Stimulated activated CD8-positive, alpha-beta memory T cell treated with anti-CD3 and anti-CD28 coated beads, Interleukin-4, amount 100 ng/mL, for 1 hour (primary cell): Measurements from ENCODE around the gene LEFTY1.

Source experiments
- DNase-seq, 2 donors: peaks; one replicate each; pipeline ENCODE4 v3.0.0-alpha.2; 2020; ENCODE audit warnings: low read depth in 2 of 2, low spot score in 1 of 2

LEFTY1 gene

DNA sequence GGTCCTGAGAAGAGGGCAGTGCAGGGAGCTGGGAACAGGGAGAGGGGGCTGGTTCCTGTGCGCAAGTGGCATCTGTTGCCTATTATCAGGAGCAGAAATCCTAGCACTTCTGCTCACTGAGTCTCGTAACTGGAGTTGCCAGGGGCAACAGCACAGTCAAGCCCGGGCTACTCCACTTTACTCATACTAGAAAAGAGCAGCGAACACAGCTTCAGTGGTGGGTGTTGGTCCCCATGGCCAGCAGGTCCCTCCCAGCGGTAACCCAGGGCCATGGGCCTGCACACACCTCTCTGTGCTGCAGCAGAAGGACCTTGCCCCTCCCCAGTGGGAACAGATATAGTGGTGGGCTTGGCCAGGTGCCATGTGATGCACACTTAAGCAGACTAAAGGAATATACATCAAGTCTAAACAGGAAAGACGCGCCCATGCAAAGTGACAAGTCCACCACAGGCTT lies 26.6 kb upstream of the LEFTY1 start:
- DNase-seq, result no peak

DNA sequence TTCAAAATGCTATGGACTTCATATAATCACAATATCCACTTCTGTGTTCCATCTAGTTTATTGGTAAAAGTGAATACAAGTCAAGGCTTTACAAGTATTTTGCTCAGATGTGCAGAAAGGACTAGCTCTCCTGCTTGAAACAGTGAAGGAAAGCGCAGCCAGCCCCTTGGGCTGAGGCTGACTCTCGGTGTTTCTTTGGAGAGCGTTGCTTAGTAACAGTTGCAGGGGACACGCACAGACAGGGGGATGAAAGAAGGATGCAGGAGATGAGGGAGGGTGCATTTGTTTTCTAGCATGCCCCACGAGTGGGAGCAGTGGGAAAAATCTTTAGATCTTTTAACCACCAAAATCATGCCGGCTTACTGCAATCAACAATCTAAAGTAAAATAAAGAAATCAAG lies 26.0 kb upstream of the LEFTY1 start:
- no peak for DNase-seq

DNA sequence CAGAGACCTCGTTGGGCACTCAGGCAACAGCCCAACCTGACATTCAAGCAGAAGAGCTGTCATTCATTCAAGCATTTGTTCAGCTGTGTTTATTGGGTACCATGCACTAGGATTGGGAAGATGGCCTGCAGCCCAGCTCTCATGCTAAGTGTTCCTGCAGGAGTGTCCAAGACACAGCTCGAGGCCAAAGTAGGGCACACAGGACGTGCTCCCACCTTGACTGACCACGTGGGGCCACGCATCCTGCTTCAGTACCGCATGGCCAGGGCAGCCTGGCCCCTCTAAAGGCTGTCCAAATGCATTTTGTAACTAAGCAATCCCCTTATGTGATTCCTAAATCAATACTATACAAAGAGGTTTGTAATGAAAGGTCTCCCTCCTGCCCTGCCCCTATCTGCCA lies 25.4 kb upstream of the LEFTY1 start:
- DNase-seq, result no peak

DNA sequence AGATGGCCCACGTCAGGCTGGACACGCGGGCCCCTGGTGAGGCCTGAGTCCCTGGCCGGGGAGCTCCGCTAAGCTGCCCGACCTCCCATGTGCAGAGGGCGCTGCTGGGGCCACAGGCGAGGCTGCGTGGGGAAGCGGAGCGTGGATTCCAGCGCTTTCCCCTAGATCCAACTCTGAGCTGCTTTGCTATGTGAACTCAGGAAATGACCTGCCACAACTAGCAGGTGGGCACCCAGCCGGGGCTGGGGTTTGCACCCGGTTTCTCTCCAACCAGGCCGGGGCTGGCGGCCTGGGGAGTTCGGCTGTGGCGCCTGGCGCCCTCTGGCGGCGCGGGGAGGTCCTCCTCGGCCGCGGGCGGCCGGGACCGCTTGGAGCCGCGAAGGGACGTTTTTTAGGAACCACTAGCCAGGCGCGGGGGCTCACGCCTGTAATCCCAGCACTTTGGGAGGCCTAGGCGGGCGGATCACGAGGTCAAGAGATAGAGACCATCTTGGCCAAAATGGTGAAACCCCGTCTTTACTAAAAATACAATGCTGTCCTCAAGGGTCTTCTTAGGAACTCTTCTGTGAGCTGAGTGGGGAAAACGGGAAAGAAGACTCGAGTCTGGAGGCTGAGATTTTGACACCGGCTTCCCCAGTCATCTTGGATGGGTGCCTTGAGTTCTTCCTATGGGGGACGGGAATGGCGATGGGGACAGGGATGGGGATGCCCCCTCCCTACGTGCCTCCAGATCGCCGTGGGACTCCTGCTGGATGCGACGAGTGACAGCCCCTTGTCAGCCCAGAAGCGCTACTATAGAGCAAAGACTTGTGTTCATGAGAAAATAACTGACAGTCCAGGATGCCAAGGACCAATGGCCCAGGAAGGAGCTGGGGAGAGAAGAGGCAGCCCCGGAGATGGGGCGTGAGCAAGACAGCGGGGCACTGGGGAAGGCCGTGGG lies 22.5 kb upstream of the LEFTY1 start:
- DNase-seq, result peak; percentile 30 to 53

DNA sequence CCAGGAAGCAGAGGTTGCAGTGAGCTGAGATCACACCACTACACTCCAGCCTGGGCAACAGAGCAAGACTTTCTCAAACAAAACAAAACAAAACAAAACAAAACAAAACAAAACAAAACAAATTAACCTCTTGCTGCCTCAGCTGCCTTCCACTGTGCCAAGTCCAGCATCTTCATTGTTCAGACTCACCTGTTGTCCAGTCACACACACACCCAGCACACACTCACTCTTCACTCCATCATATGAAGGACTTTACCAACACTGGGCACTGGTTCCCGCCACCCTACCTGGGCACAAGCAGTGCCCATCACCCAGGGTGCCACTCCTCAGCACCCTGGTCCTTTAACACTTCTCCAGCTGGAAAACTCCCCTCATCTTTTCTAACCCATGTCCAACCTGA lies 20.5 kb upstream of the LEFTY1 start:
- DNase-seq, result no peak

DNA sequence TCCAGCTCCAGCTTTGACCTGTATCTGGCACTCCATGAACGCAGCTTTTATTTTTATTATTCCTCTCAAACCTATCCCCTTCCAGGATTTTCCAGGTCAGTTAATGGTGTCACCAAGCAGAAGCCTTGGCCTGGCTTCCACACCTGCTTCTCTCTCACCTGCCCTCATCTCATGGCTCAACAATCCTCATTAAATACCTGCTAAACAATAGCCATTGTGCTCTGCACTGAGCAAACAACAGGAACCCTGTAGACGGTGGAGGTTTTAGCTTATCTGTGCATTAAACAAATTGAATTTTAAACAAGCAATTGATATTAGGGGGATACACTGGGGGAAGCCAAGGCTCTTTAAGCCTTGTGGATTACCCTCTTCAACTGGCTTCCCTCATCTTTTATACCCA lies 19.8 kb upstream of the LEFTY1 start:
- DNase-seq, result no peak

DNA sequence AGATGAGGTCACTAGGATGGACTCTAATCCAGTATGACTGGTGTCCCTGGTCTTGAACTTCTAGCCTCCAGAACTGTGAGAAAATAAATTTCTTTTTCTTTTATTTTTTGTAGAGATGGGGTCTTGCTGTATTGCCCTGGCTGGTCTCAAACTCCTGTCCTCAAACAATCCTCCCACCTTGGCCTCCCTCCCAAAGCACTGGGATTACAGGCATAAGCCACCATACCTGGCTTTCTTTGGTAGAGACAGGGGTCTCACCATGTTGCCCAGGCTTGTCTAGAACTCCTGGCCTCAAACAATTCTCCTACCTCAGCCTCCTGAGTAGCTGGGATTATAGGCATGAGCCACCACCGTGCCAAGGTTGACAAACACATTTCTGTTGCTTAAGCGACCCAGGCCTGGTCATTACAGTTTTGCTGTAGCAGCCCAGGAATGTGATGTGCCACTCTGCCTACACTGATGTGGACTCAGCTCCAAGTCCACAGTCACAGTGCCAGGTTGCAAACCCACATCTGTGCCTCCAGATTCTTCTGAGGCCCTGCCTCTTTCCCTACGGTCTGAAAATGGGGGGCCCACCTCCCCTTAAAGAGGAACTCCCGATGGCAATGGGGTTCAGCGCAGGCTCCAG lies 19.2 kb upstream of the LEFTY1 start:
- DNase-seq, result no peak

DNA sequence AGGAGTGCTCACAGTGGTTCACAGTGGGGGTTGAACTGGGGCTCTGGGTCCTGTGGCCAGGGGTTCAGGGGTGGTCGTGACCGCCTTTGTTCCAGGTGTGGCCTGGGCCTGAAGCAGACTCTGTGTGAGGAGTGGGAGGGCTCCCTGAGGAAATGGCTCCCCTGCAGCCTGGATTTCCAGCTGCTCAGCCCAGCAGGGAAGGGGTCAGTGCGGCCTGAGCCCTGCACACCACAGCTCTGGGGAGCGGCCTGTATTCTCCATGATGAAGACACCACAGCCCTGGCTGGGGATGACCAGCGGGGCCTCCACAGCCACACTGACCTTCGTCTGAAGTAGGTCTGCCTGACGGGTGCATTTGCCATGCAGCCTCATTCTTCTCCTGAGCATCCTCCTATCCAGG lies 18.4 kb upstream of the LEFTY1 start:
- no peak for DNase-seq

DNA sequence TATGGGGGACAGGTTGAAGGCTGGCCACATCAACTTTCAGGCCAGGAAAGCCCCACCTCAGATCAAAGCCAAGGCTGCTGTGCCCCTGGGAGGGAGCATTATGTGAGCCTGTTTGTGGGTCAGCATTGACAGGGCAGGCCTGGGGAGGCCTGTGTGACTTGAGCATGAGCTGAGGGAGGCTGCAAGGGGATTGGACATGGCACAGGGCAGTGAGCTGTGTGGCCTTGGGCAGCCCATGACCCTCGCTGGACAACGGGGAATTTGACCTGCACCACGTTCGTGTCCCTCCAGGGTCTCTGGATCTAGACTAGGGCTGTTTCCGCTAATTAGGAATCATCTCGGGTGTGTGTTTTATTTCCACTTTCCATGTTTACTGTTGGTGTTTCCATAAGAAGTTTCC lies 17.5 kb upstream of the LEFTY1 start:
- no peak for DNase-seq

DNA sequence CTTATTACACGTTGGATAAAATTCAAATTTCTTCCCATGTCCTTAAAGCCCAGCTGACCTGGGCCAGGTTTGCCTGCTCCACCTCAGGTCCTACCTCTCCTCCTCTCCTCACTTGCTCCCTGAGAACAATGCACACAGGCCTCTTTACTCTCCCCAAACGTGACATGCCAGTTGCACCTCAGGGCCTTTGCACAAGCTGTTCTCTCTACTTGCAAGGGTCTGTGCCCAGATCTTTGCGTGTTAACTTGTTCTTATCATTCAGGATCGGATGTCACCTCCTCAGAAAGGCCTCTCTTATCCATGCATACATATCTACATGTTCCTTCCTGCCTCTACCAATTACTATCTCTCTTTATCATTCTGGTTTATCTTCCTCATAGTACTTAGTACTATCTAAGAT lies 14.7 kb upstream of the LEFTY1 start:
- DNase-seq, result no peak

DNA sequence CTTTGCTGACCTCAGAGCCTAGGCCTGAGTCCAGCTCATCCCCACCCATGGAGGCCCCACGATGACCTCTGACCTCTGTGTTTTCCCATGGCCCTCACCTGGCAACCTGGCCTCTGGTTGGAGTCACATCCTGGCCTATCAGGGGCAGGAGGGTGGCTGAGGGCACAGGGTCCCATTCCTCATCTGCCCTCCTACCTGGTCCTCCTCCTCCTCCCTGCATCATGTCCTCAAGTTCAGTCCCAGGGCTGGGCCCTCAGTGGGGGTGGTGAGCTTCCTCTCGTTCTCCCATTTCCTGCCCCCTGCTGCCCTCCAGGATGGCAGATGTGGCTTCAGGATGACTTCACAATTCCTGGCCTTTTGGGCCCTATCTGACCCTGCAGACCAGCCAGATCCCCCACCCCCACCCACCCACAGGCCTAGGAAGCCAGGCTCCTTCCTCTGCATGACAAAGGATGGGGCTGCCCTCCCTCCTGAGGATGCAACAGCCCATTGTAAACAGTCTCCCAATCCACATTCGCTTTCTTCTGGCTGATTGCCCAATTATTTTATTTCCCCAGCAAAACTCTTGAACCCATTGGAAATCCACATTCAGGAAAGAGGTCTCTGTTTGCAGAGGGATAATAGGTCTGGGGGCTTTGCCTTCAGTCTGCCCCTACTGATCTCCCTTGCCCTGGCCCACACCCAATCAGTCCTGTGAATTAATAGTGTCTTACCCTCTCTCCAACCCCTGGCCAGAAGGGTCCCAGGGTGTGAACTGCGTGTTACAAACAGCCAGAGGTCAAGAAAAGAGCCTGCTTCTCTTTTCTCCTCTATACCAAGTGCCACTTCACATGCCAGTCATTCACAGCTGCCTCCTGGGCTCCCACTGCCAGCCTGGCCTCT lies 10.3 kb upstream of the LEFTY1 start:
- no peak for DNase-seq

DNA sequence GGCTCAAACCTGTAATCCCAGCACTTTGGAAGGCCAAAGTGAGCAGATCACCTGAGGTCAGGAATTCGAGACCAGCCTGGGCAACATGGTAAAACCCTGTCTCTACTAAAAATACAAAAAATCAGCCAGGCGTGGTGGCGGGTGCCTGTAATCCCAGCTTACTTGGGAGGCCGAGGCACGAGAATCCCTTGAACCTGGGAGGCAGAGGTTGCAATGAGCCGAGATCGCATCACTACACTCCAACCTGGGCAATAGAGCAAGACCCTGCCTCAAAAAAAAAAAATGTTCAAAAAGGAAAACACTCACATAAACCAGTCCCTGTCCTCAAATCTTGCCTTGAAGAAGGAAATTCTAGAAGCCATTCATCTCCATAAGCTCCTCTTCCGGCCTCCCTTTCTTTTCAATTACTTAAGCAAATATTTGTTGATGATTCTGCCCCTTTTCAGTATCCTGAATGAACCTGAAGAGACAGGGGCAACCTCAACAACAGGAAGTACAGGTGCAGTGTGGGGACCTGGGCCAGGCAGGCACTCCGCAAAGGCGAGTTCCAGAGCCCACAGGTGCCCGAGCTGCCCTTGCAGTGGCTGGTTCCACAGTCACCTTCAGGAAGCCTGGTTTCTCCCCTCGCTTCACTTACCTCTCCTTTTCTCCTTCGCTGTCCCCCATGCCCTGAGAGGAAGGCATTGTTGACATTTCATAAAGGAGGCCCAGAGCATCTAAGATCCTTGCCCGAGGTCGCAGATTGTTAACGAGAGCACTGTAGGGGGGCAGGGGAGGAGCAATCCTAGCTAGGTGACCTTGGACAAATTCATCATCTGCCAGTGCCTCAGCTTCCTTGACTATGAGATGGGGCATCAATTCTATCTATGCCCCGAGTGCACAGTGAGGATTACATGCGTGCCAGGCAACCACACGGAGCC lies 8.9 kb upstream of the LEFTY1 start:
- DNase-seq, result no peak

DNA sequence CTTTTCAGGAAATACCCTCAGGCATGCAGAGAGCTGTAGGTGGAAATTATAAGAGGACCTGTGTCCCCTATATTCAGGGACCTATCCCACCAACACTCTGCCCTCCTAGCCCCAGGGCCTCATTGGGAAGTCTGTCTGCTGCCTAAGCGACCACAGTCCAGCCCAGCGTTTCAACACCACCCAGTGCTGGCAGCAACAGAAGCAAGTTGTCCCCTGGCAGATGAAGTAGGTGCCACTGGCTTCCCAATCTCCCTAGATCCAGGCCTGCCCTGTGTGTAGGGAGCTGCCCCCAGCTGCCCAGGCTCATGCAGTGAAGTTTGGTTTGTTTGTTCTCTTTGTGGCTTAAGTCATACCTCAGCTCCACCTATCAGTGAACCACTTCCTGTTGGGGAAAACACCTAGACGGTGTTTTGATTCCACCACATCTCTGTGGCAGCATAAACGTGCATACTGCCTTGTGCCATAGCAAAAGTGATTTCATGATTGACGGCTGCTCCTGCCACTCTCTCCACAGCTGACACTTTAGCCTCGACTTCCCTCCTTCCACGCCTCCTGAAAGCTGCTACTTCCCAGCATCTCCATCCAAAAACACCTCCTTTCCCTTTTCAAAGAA lies 8.1 kb upstream of the LEFTY1 start:
- peak in 1 of 2 donors; percentile 40 for DNase-seq

DNA sequence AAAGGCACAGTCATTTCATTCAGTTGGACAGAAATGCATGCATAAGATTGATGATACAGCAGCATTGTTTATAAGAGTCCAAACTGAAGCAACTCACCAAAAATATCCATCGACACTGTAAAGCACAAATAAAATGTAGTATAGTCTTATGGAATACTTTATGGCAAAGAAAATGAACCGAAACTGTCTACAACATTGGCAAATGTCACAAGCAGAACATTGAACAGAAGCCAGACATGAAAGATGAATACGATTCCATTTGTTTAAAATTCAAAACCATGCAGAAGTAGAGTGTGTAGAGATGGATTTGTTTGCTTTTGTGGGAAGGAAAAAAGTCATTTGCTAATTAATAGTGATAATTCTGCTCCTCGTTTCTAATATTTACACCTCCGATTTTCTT lies 7.5 kb upstream of the LEFTY1 start:
- DNase-seq, result no peak

DNA sequence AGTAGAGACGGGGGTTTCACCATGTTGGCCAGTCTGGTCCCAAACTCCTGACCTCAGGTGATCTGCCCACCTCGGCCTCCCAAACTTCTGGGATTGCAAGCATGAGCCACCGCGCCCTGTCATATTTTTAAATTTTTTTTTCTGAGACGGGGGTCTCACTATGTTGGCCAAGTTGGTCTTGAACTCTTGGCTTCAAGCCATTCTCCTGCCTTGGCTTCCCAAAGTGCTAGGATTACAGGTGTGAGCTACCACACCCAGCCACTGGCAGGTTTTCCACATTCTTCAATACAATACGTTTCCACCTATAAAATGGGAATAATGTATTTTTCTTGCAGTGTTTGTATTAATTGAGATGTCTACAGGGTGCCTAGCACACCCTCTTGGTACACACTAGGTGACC lies 3.4 kb upstream of the LEFTY1 start:
- no peak for DNase-seq

DNA sequence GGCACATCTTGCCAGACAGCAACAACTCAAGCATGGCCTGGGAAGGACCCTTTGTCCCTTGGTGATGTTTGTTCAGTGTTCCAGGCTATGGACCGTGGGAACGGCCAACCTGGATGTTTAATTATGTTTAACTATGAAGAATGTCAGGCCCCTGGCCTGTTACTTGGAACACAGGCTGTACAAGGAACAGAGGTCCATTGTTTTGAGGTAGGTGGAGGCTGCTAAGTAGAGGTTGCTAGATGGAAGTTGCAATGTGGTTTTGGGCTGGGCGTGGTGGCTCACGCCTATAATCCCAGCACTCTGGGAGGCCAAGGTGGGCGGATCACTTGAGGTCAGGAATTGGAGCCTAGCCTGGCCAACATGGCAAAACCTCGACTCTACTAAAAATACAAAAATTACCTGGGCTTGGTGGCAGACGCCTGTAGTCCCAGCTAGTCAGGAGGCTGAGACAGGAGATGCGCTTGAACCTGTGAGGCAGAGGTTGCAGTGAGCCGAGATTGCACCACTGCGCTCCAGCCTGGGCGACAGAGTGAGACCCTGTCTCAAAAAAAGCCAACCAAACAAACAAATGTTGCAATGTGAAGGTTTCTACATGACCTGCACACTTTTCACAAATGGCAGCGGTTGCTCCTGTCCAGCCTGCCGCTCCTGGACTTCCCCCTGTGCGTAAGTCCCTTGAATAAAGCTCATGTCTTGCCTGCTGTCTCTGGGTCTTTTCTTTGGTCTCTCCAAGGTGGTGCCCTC lies 2.5 kb upstream of the LEFTY1 start:
- no peak for DNase-seq

DNA sequence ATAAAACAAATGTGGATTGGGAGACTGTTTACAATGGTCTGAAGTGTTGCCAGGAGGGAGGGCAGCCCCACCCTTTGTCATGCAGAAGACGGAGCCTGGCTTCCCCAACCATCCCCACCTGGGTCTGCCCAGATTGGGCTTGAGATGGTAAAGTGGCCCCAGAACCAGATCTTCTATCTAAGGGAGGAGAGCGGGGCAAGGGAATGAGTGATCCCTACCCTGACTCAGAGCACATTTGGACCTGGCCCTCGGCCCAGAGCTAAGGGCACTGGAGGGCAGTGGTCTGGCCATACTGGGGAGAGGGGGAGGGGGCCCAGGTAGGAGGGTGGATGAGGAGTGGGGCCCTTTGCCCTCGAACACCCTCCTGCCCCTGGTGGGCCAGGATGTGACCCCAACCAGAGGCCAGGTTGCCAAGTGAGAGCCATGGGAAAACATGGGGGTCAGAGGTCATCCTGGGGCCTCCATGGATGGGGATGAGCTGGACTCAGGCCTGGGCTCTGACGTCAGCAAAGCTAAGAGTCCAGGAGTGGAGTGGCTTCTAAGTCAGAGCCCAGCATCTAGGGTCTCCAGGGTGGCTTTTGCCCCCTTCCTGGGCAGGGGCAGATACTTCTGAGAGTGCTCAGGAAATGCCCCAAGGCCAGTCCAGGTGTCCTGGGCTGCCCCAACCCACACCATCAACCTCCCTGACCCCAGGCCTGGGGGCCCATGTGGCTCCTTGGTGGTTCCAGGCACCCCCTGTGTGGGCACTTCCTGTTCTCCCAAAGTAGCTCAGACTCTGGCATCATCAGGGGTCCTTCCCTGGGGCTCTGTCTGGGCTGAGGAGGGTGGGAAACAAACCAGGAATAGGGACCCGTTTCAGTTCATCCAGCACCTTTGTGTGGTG lies 1.6 kb upstream of the LEFTY1 start:
- DNase-seq, result no peak

DNA sequence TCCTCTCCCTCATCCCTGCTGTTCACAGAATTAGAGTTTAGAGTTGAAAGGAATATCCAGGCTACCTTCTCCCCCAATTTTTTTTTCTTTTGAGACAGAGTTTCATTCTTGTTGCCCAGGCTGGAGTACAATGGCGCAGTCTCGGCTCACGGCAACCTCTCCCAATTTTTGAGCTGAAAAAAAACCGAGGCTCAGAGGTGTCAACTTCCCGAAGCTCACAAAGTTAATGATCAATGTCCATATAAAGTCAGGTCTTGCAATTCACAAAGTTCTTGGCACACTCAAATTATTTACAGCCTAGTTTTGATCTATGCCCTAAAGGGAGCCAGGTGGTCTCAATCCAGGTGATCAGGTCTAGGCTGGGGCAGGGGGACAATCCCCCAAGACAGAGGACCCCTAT lies 797 bp upstream of the LEFTY1 start:
- no peak for DNase-seq
